ENCODE data around the gene CDH4. TPM values are rescaled to one million over a fixed set of nuclear protein-coding genes. Genes with fewer than 3 reads are reported as not detected.

CDH4 gene
- total and polyA plus RNA-seq, 2 donors (not counting 1 experiment from before 2014, with no cell fraction given): not detected

GRCh38 chr20:61865353-61865752 lies 613.3 kb downstream of the CDH4 start:
- DNase-seq: no peak
- no peaks in the 10 kb centered on the region for H3K36me3 ChIP-seq (replicated peaks in 1 of 2; ENCODE audit: control extremely low read depth in 1 of 2, control insufficient read depth in 1 of 2, extremely low read depth in 1 of 2, insufficient read depth in 2 of 2, low read length in 1 of 2)
- no peaks in the 10 kb centered on the region for H4K20me1 ChIP-seq (ENCODE audit: control insufficient read depth, insufficient read depth, low read length, poor library complexity, severe bottlenecking)
- POLR2A ChIA-PET: no interaction called here
- H3K4me1 ChIP-seq (ENCODE audit: control insufficient read depth in 2 of 2, insufficient read depth in 2 of 2, low read length in 2 of 2): no peaks in the 10 kb centered on the region
- H3K4me3 Mint-ChIP-seq: no peak overlapping the region
- CTCF ChIA-PET: no interaction called here
- peaks cover 0 to 20% (median 3%) of the 10 kb centered on the region in 3 donors for H3K9me3 ChIP-seq (ENCODE audit: control extremely low read depth in 1 of 3, control insufficient read depth in 2 of 3, insufficient read depth in 1 of 3, low read length in 2 of 3)
- H3K9ac ChIP-seq (ENCODE audit: low read length): no peak overlapping the region
- no peaks in the 10 kb centered on the region for H3K27me3 ChIP-seq (replicated peaks in 1 of 4; ENCODE audit: control extremely low read depth in 1 of 4, control insufficient read depth in 3 of 4, insufficient read depth in 4 of 4, low read length in 3 of 4)
- peaks cover 4% of the 10 kb centered on the region for H3K27me3 Mint-ChIP-seq
- no peak overlapping the region for H2AFZ ChIP-seq (ENCODE audit: insufficient read depth, low read depth, low read length, poor library complexity, severe bottlenecking)
- peaks cover 5% of the 10 kb centered on the region for H3K9me3 Mint-ChIP-seq (ENCODE audit: insufficient read depth)
- TF ChIP-seq EZH2 (IDR thresholded peaks at IDR 0.05; ENCODE audit: borderline replicate concordance, insufficient read depth, low read depth, low read length, poor library complexity, severe bottlenecking): no peak
- TF ChIP-seq CTCF (IDR thresholded peaks at IDR 0.05): no peak
- H3K27ac Mint-ChIP-seq: no peak overlapping the region
- H3K79me2 ChIP-seq (ENCODE audit: control insufficient read depth, insufficient read depth, low read length): no peaks in the 10 kb centered on the region
- H3K27ac ChIP-seq (ENCODE audit: low read length in 2 of 2): no peak overlapping the region
- ATAC-seq (ENCODE audit: low read depth): no peak
- WGBS (ENCODE audit: insufficient coverage): 62% methylated on average over 1 of the region's 1 CpG
- no peak overlapping the region for H3K4me3 ChIP-seq (ENCODE audit: control extremely low read depth in 1 of 5, extremely low read depth in 1 of 5, insufficient read depth in 1 of 5, low read depth in 2 of 5, low read length in 4 of 5)
- intact Hi-C loops (cut with micrococcal nuclease): no loop called here
- no peaks in the 10 kb centered on the region for H3K4me1 Mint-ChIP-seq
- no peak overlapping the region for H3K4me2 ChIP-seq (replicated peaks; ENCODE audit: low read depth, low read length, poor library complexity, severe bottlenecking)

- Histone ChIP-seq H3K27me3 (replicated peaks in 1 of 4; ENCODE audit: control extremely low read depth in 1 of 4, control insufficient read depth in 3 of 4, insufficient read depth in 4 of 4, low read length in 3 of 4) (no peaks in the 10 kb centered on the region), H3K4me1 (ENCODE audit: control insufficient read depth in 2 of 2, insufficient read depth in 2 of 2, low read length in 2 of 2) (no peaks in the 10 kb centered on the region), H2AFZ (ENCODE audit: insufficient read depth, low read depth, low read length, poor library complexity, severe bottlenecking) (no peak overlapping the region), H3K36me3 (replicated peaks in 1 of 2; ENCODE audit: control extremely low read depth in 1 of 2, control insufficient read depth in 1 of 2, extremely low read depth in 1 of 2, insufficient read depth in 2 of 2, low read length in 1 of 2) (no peaks in the 10 kb centered on the region), H3K9me3 (ENCODE audit: control extremely low read depth in 1 of 3, control insufficient read depth in 2 of 3, insufficient read depth in 1 of 3, low read length in 2 of 3) (peaks cover 0 to 20% (median 3%) of the 10 kb centered on the region in 3 donors), H3K4me3 (ENCODE audit: control extremely low read depth in 1 of 5, extremely low read depth in 1 of 5, insufficient read depth in 1 of 5, low read depth in 2 of 5, low read length in 4 of 5) (no peak overlapping the region), H3K4me2 (replicated peaks; ENCODE audit: low read depth, low read length, poor library complexity, severe bottlenecking) (no peak overlapping the region), H3K9ac (ENCODE audit: low read length) (no peak overlapping the region), H3K79me2 (ENCODE audit: control insufficient read depth, insufficient read depth, low read length) (no peaks in the 10 kb centered on the region), H3K27ac (ENCODE audit: low read length in 2 of 2) (no peak overlapping the region), H4K20me1 (ENCODE audit: control insufficient read depth, insufficient read depth, low read length, poor library complexity, severe bottlenecking) (no peaks in the 10 kb centered on the region)
- Mint-ChIP-seq H3K4me3 (no peak overlapping the region), H3K27ac (no peak overlapping the region), H3K4me1 (no peaks in the 10 kb centered on the region), H3K27me3 (peaks cover 3% of the 10 kb centered on the region), H3K9me3 (ENCODE audit: insufficient read depth) (peaks cover 5% of the 10 kb centered on the region)
- TF ChIP-seq EZH2 (IDR thresholded peaks at IDR 0.05; ENCODE audit: borderline replicate concordance, insufficient read depth, low read depth, low read length, poor library complexity, severe bottlenecking): no peak
- intact Hi-C loops (cut with micrococcal nuclease): no loop called here
- 83% methylated on average over 1 of the region's 5 CpGs for WGBS (ENCODE audit: insufficient coverage)
- no peak for DNase-seq
- POLR2A ChIA-PET: no interaction called here
- CTCF ChIA-PET: no interaction called here
- no peak for ATAC-seq (ENCODE audit: low read depth)
Measured at GRCh38 chr20:61866165-61866564, 614.1 kb downstream of the CDH4 start.

All from B cell (primary cell).